ENCODE results near the gene CD274.

DNA sequence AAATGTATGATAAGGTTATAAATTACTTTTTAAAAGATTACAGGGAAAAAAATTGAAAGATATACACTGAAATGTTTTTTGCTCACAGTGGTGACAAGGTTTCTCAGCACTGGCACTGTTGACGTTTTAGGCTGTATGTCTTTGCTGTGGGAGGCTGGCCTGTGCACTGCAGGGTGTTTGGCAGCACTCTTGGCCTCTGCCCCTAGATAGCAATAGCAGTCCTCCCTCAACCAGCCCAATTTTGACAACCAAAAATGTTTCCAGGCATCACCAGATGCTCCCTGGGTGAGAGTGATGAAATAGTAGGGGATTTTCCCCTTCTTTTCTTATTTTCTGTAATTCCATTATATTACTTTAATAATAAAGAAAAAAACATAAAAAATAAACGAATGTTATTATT is 3.3 kb downstream of the CD274 start:
- TF ChIP-seq, protein P1, sequence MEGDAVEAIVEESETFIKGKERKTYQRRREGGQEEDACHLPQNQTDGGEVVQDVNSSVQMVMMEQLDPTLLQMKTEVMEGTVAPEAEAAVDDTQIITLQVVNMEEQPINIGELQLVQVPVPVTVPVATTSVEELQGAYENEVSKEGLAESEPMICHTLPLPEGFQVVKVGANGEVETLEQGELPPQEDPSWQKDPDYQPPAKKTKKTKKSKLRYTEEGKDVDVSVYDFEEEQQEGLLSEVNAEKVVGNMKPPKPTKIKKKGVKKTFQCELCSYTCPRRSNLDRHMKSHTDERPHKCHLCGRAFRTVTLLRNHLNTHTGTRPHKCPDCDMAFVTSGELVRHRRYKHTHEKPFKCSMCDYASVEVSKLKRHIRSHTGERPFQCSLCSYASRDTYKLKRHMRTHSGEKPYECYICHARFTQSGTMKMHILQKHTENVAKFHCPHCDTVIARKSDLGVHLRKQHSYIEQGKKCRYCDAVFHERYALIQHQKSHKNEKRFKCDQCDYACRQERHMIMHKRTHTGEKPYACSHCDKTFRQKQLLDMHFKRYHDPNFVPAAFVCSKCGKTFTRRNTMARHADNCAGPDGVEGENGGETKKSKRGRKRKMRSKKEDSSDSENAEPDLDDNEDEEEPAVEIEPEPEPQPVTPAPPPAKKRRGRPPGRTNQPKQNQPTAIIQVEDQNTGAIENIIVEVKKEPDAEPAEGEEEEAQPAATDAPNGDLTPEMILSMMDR (IDR thresholded peaks at IDR 0.05), result no peak
- TF ChIP-seq KAT7 (CRISPR knock-in tag; IDR thresholded peaks at IDR 0.05; ENCODE audit: borderline replicate concordance) (no peak), FOXK1 (CRISPR knock-in tag; IDR thresholded peaks at IDR 0.05) (no peak), TP53 (CRISPR knock-in tag; IDR thresholded peaks at IDR 0.05) (no peak), SP1 (CRISPR knock-in tag; conservative IDR thresholded peaks at IDR 0.05) (no peak)
- TF ChIP-seq, protein P2, sequence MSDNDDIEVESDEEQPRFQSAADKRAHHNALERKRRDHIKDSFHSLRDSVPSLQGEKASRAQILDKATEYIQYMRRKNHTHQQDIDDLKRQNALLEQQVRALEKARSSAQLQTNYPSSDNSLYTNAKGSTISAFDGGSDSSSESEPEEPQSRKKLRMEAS (CRISPR knock-in tag; IDR thresholded peaks at IDR 0.05), result no peak
- TF ChIP-seq, protein P3, sequence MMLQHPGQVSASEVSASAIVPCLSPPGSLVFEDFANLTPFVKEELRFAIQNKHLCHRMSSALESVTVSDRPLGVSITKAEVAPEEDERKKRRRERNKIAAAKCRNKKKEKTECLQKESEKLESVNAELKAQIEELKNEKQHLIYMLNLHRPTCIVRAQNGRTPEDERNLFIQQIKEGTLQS (CRISPR knock-in tag; conservative IDR thresholded peaks at IDR 0.05), result no peak
- TF ChIP-seq, protein P4, sequence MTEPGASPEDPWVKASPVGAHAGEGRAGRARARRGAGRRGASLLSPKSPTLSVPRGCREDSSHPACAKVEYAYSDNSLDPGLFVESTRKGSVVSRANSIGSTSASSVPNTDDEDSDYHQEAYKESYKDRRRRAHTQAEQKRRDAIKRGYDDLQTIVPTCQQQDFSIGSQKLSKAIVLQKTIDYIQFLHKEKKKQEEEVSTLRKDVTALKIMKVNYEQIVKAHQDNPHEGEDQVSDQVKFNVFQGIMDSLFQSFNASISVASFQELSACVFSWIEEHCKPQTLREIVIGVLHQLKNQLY (CRISPR knock-in tag; IDR thresholded peaks at IDR 0.05), result no peak
- TF ChIP-seq, protein P5, sequence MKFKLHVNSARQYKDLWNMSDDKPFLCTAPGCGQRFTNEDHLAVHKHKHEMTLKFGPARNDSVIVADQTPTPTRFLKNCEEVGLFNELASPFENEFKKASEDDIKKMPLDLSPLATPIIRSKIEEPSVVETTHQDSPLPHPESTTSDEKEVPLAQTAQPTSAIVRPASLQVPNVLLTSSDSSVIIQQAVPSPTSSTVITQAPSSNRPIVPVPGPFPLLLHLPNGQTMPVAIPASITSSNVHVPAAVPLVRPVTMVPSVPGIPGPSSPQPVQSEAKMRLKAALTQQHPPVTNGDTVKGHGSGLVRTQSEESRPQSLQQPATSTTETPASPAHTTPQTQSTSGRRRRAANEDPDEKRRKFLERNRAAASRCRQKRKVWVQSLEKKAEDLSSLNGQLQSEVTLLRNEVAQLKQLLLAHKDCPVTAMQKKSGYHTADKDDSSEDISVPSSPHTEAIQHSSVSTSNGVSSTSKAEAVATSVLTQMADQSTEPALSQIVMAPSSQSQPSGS (CRISPR knock-in tag; IDR thresholded peaks at IDR 0.05; ENCODE audit: borderline replicate concordance, low read depth), result no peak
- TF ChIP-seq, protein P6, sequence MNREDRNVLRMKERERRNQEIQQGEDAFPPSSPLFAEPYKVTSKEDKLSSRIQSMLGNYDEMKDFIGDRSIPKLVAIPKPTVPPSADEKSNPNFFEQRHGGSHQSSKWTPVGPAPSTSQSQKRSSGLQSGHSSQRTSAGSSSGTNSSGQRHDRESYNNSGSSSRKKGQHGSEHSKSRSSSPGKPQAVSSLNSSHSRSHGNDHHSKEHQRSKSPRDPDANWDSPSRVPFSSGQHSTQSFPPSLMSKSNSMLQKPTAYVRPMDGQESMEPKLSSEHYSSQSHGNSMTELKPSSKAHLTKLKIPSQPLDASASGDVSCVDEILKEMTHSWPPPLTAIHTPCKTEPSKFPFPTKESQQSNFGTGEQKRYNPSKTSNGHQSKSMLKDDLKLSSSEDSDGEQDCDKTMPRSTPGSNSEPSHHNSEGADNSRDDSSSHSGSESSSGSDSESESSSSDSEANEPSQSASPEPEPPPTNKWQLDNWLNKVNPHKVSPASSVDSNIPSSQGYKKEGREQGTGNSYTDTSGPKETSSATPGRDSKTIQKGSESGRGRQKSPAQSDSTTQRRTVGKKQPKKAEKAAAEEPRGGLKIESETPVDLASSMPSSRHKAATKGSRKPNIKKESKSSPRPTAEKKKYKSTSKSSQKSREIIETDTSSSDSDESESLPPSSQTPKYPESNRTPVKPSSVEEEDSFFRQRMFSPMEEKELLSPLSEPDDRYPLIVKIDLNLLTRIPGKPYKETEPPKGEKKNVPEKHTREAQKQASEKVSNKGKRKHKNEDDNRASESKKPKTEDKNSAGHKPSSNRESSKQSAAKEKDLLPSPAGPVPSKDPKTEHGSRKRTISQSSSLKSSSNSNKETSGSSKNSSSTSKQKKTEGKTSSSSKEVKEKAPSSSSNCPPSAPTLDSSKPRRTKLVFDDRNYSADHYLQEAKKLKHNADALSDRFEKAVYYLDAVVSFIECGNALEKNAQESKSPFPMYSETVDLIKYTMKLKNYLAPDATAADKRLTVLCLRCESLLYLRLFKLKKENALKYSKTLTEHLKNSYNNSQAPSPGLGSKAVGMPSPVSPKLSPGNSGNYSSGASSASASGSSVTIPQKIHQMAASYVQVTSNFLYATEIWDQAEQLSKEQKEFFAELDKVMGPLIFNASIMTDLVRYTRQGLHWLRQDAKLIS (CRISPR knock-in tag; IDR thresholded peaks at IDR 0.05; ENCODE audit: borderline replicate concordance), result no peak

Measured in WTC11 (cell line).